ENCODE measurements around the gene RAD51B.

GRCh38 chr14:68011406-68012028 lies 191.9 kb downstream of the RAD51B start:
- TF ChIP-seq, protein P1, sequence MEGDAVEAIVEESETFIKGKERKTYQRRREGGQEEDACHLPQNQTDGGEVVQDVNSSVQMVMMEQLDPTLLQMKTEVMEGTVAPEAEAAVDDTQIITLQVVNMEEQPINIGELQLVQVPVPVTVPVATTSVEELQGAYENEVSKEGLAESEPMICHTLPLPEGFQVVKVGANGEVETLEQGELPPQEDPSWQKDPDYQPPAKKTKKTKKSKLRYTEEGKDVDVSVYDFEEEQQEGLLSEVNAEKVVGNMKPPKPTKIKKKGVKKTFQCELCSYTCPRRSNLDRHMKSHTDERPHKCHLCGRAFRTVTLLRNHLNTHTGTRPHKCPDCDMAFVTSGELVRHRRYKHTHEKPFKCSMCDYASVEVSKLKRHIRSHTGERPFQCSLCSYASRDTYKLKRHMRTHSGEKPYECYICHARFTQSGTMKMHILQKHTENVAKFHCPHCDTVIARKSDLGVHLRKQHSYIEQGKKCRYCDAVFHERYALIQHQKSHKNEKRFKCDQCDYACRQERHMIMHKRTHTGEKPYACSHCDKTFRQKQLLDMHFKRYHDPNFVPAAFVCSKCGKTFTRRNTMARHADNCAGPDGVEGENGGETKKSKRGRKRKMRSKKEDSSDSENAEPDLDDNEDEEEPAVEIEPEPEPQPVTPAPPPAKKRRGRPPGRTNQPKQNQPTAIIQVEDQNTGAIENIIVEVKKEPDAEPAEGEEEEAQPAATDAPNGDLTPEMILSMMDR (conservative IDR thresholded peaks at IDR 0.05; ENCODE audit: low read depth, low read length) = no peak
- TF ChIP-seq EZH2 (IDR thresholded peaks at IDR 0.05; ENCODE audit: borderline replicate concordance, low read depth, low read length, poor library complexity, severe bottlenecking) = no peak

Measured in A673 (cell line).